ENCODE measurements around the gene TKTL1. TPM values are rescaled to one million over a fixed set of nuclear protein-coding genes. Genes with fewer than 3 reads are reported as not detected.
A peak's percentile ranks its signal among the peaks of the same experiment; 100 is the strongest.
"Not testable (repeated sequence)": the region's sequence is repeated elsewhere in the genome, so short reads cannot be mapped to it uniquely, and the experiment has no call there.

The TKTL1 gene
- total RNA-seq, 5 donors from 2014 or later (not counting 1 experiment from before 2014, with no cell fraction given) = 0.60 to 5.5 (median 1.3) TPM

DNA sequence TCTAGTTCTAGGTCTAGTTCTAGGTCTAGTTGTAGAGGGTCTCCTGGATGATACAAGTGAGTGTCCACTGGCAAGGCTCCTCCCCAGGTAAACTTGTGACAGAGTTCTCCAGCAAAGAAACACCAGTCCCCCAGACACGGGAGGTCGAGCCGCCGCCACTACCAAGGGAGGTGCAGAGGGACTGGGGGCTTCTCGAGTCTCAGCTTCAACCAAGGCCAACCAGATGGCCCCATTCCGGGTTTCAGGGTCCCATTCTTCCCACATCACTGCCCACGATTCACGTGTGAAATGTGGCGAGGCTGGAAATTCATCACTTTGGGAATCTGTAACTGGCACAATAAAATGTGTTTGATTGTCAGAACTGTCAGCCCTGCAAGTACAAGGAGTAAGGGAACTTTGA lies 37.5 kb downstream of the TKTL1 start:
- Histone ChIP-seq H3K4me3 (ENCODE audit: control insufficient read depth in 1 of 2, extremely low read depth in 1 of 2, low read length in 1 of 2) (no peak overlapping the region), H3K27me3 (replicated peaks in 1 of 2; ENCODE audit: control insufficient read depth in 2 of 2, extremely low read depth in 1 of 2, insufficient read depth in 2 of 2, low read length in 1 of 2) (no peaks in the 10 kb centered on the region), H3K27ac (ENCODE audit: low read length) (no peak overlapping the region), H3K4me1 (ENCODE audit: control insufficient read depth in 1 of 2, extremely low read depth in 1 of 2, insufficient read depth in 2 of 2, low read length in 2 of 2) (peaks cover 0 to 29% of the 10 kb centered on the region in 2 experiments), H3K36me3 (ENCODE audit: control insufficient read depth in 2 of 2, extremely low read depth in 1 of 2, insufficient read depth in 1 of 2, low read length in 1 of 2) (no peaks in the 10 kb centered on the region), H3K9me3 (no peaks in the 10 kb centered on the region)
- no peak for ATAC-seq (replicated peaks in 1 of 4)
- Mint-ChIP-seq H3K4me1 (peaks cover 17 to 39% (median 29%) of the 10 kb centered on the region in 3 donors), H3K27me3 (peaks cover 0 to 3% of the 10 kb centered on the region in 2 donors), H3K27ac (no peak overlapping the region), H3K9me3 (no peaks in the 10 kb centered on the region), H3K36me3 (no peaks in the 10 kb centered on the region), H3K4me3 (no peak overlapping the region)
- ChIA-PET CTCF (interaction anchor here in 1 of 2 donors (0.6 kb wide), 1 partner anchor 384 kb away, joined by 3 read pairs; no protein-coding TSS in a partner anchor), POLR2A (no interaction called here)
- no peak for DNase-seq
- no CpG with 5 or more reads among the region's 9 CpGs for WGBS (ENCODE audit: insufficient coverage)

GRCh38 chrX:154333837-154334271 lies 38.3 kb downstream of the TKTL1 start:
- Histone ChIP-seq H3K27ac (ENCODE audit: low read length) (no peak overlapping the region), H3K4me3 (ENCODE audit: control insufficient read depth in 1 of 2, extremely low read depth in 1 of 2, low read length in 1 of 2) (no peak overlapping the region), H3K36me3 (ENCODE audit: control insufficient read depth in 2 of 2, extremely low read depth in 1 of 2, insufficient read depth in 1 of 2, low read length in 1 of 2) (no peaks in the 10 kb centered on the region), H3K27me3 (replicated peaks in 1 of 2; ENCODE audit: control insufficient read depth in 2 of 2, extremely low read depth in 1 of 2, insufficient read depth in 2 of 2, low read length in 1 of 2) (no peaks in the 10 kb centered on the region), H3K9me3 (no peaks in the 10 kb centered on the region), H3K4me1 (ENCODE audit: control insufficient read depth in 1 of 2, extremely low read depth in 1 of 2, insufficient read depth in 2 of 2, low read length in 2 of 2) (peaks cover 0 to 22% of the 10 kb centered on the region in 2 experiments)
- Mint-ChIP-seq H3K9me3 (no peaks in the 10 kb centered on the region), H3K27me3 (peaks cover 0 to 3% of the 10 kb centered on the region in 2 donors), H3K27ac (peak overlapping the region; percentile 63 to 70), H3K4me3 (peak overlapping the region in 1 of 3 donors; percentile 33), H3K36me3 (no peaks in the 10 kb centered on the region), H3K4me1 (peaks cover 12 to 34% (median 25%) of the 10 kb centered on the region in 3 donors)
- DNase-seq (no peak), ATAC-seq (replicated peaks in 1 of 4) (peak in 1 of 4 experiments; percentile 23)
- ChIA-PET POLR2A (no interaction called here), CTCF (no interaction called here)
- WGBS (ENCODE audit: insufficient coverage) = 7% methylated on average over 3 of the region's 6 CpGs

- POLR2A ChIA-PET = no interaction called here
- no peaks in the 10 kb centered on the region for H3K9me3 ChIP-seq
- ATAC-seq (replicated peaks in 1 of 4) (no peak), DNase-seq (no peak)
- Mint-ChIP-seq H3K36me3 (no peaks in the 10 kb centered on the region), H3K4me1 (peaks cover 10 to 30% (median 22%) of the 10 kb centered on the region in 3 donors), H3K27me3 (peaks cover 0 to 3% of the 10 kb centered on the region in 2 donors), H3K9me3 (no peaks in the 10 kb centered on the region), H3K4me3 (no peak overlapping the region), H3K27ac (peak overlapping the region; percentile 65 to 70)
- peaks cover 0 to 16% of the 10 kb centered on the region in 2 experiments for H3K4me1 ChIP-seq (ENCODE audit: control insufficient read depth in 1 of 2, extremely low read depth in 1 of 2, insufficient read depth in 2 of 2, low read length in 2 of 2)
- no peak overlapping the region for H3K27ac ChIP-seq (ENCODE audit: low read length)
- no CpG with 5 or more reads among the region's 10 CpGs for WGBS (ENCODE audit: insufficient coverage)
- H3K36me3 ChIP-seq (ENCODE audit: control insufficient read depth in 2 of 2, extremely low read depth in 1 of 2, insufficient read depth in 1 of 2, low read length in 1 of 2) = no peaks in the 10 kb centered on the region
- H3K27me3 ChIP-seq (replicated peaks in 1 of 2; ENCODE audit: control insufficient read depth in 2 of 2, extremely low read depth in 1 of 2, insufficient read depth in 2 of 2, low read length in 1 of 2) = no peaks in the 10 kb centered on the region
- CTCF ChIA-PET = no interaction called here
- H3K4me3 ChIP-seq (ENCODE audit: control insufficient read depth in 1 of 2, extremely low read depth in 1 of 2, low read length in 1 of 2) = no peak overlapping the region
These were observed 38.9 kb downstream of the TKTL1 start for GRCh38 chrX:154334496-154334895.

GRCh38 chrX:154341399-154342298 lies 46.1 kb downstream of the TKTL1 start:
- H3K27me3 ChIP-seq (replicated peaks in 1 of 2; ENCODE audit: control insufficient read depth in 2 of 2, extremely low read depth in 1 of 2, insufficient read depth in 2 of 2, low read length in 1 of 2); H3K4me3 ChIP-seq (ENCODE audit: control insufficient read depth in 1 of 2, extremely low read depth in 1 of 2, low read length in 1 of 2); H3K4me3 Mint-ChIP-seq; H3K27ac Mint-ChIP-seq; H3K27ac ChIP-seq (ENCODE audit: low read length); H3K9me3 ChIP-seq; H3K4me1 Mint-ChIP-seq; H3K4me1 ChIP-seq (ENCODE audit: control insufficient read depth in 1 of 2, extremely low read depth in 1 of 2, insufficient read depth in 2 of 2, low read length in 2 of 2); H3K9me3 Mint-ChIP-seq; POLR2A ChIA-PET; CTCF ChIA-PET; DNase-seq; H3K27me3 Mint-ChIP-seq; H3K36me3 Mint-ChIP-seq; H3K36me3 ChIP-seq (ENCODE audit: control insufficient read depth in 2 of 2, extremely low read depth in 1 of 2, insufficient read depth in 1 of 2, low read length in 1 of 2): not testable (repeated sequence)
- no CpG with 5 or more reads among the region's 115 CpGs for WGBS (ENCODE audit: insufficient coverage)
- peak; percentile 76 to 80 (median 78) for ATAC-seq (replicated peaks in 1 of 4)

- CTCF ChIA-PET; H3K27ac ChIP-seq (ENCODE audit: low read length); POLR2A ChIA-PET; H3K4me3 Mint-ChIP-seq; H3K27me3 Mint-ChIP-seq; H3K36me3 ChIP-seq (ENCODE audit: control insufficient read depth in 2 of 2, extremely low read depth in 1 of 2, insufficient read depth in 1 of 2, low read length in 1 of 2); DNase-seq; H3K27ac Mint-ChIP-seq; H3K4me3 ChIP-seq (ENCODE audit: control insufficient read depth in 1 of 2, extremely low read depth in 1 of 2, low read length in 1 of 2); ATAC-seq (replicated peaks in 1 of 4); H3K9me3 ChIP-seq; H3K9me3 Mint-ChIP-seq; H3K36me3 Mint-ChIP-seq; H3K27me3 ChIP-seq (replicated peaks in 1 of 2; ENCODE audit: control insufficient read depth in 2 of 2, extremely low read depth in 1 of 2, insufficient read depth in 2 of 2, low read length in 1 of 2): not testable (repeated sequence)
- peaks cover 0 to 10% of the 10 kb centered on the region in 2 experiments for H3K4me1 ChIP-seq (ENCODE audit: control insufficient read depth in 1 of 2, extremely low read depth in 1 of 2, insufficient read depth in 2 of 2, low read length in 2 of 2)
- WGBS (ENCODE audit: insufficient coverage) = no CpG with 5 or more reads among the region's 16 CpGs
- peaks cover 8 to 11% (median 9%) of the 10 kb centered on the region in 3 donors for H3K4me1 Mint-ChIP-seq
These were observed 47.5 kb downstream of the TKTL1 start for GRCh38 chrX:154343063-154343462.

DNA sequence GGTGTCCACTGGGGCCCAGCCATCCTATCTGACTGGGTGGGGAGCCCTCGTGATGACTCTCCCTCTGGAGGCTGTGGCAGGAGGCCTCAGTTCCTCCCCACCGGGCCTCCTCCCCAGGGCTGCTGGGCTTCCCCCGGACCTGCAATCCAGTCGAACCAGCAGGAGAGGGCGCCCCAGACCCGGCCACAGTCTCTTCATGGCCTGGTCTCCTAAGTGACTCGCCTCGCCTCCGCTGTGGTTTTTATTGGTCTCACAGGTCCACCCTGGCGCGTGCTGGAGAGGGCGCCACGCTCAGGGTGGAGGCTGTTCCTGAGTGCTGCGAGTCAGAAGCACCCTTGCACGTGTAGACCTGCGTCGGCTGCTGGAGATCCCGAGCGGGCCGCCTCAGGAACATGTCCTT lies 48.0 kb downstream of the TKTL1 start:
- DNase-seq; H3K9me3 Mint-ChIP-seq; H3K4me3 Mint-ChIP-seq; POLR2A ChIA-PET; H3K36me3 ChIP-seq (ENCODE audit: control insufficient read depth in 2 of 2, extremely low read depth in 1 of 2, insufficient read depth in 1 of 2, low read length in 1 of 2); H3K27ac Mint-ChIP-seq; H3K9me3 ChIP-seq; H3K27me3 Mint-ChIP-seq; H3K27me3 ChIP-seq (replicated peaks in 1 of 2; ENCODE audit: control insufficient read depth in 2 of 2, extremely low read depth in 1 of 2, insufficient read depth in 2 of 2, low read length in 1 of 2); CTCF ChIA-PET; H3K36me3 Mint-ChIP-seq; H3K27ac ChIP-seq (ENCODE audit: low read length); H3K4me3 ChIP-seq (ENCODE audit: control insufficient read depth in 1 of 2, extremely low read depth in 1 of 2, low read length in 1 of 2): not testable (repeated sequence)
- peak; percentile 18 to 24 (median 21) for ATAC-seq (replicated peaks in 1 of 4)
- peaks cover 0 to 16% of the 10 kb centered on the region in 2 experiments for H3K4me1 ChIP-seq (ENCODE audit: control insufficient read depth in 1 of 2, extremely low read depth in 1 of 2, insufficient read depth in 2 of 2, low read length in 2 of 2)
- H3K4me1 Mint-ChIP-seq = peaks cover 12 to 15% (median 13%) of the 10 kb centered on the region in 3 donors
- no CpG with 5 or more reads among the region's 20 CpGs for WGBS (ENCODE audit: insufficient coverage)
